Fibroblast of skin of abdomen (primary cell): ENCODE results near the gene RRAGB. TPM values are rescaled to one million over a fixed set of nuclear protein-coding genes. Genes with fewer than 3 reads are reported as not detected.
"Not testable (repeated sequence)": the region's sequence is repeated elsewhere in the genome, so short reads cannot be mapped to it uniquely, and the experiment has no call there.

ENCODE experiments used
- DNase-seq: peaks from one replicate; pipeline ENCODE4 v3.0.0-alpha.2; 2013
- polyA plus RNA-seq, 2 experiments: library from polyadenylated mRNA; unstranded; fragments of 120-200 nt; gene quantifications; one replicate each; pipeline ENCODE4 v1.2.1, GENCODE V29; 2013; ENCODE audit not compliant: insufficient read length in 2 of 2

The RRAGB gene
- polyA plus RNA-seq (2013, experiment 1 of 2; ENCODE audit: insufficient read length): 16.0 TPM
- polyA plus RNA-seq (2013, experiment 2 of 2; ENCODE audit: insufficient read length): 16.8 TPM

- DNase-seq: peak; percentile 94
Measured at GRCh38 chrX:55717521-55718497, at the start of gene RRAGB. Gene RRAGB, plus strand, starts transcription at chrX:55717749. Its CDS starts 579 bp downstream, at chrX:55718328.

GRCh38 chrX:55668084-55668483 is 49.5 kb upstream of the RRAGB start:
- no peak for DNase-seq

- DNase-seq: not testable (repeated sequence)
Measured at GRCh38 chrX:55688579-55688978, 29.0 kb upstream of the RRAGB start.

GRCh38 chrX:55695227-55696018 is 22.1 kb upstream of the RRAGB start:
- DNase-seq: no peak

- DNase-seq: no peak
Measured at GRCh38 chrX:55697381-55697780, 20.2 kb upstream of the RRAGB start.

- no peak for DNase-seq
Measured at GRCh38 chrX:55702671-55703070, 14.9 kb upstream of the RRAGB start.

GRCh38 chrX:55703436-55703835 is 14.1 kb upstream of the RRAGB start:
- not testable (repeated sequence) for DNase-seq

- not testable (repeated sequence) for DNase-seq
Measured at GRCh38 chrX:55705066-55705465, 12.5 kb upstream of the RRAGB start.

GRCh38 chrX:55709735-55710134 is 7.8 kb upstream of the RRAGB start:
- DNase-seq: no peak

- DNase-seq: no peak
Measured at GRCh38 chrX:55710701-55711100, 6.8 kb upstream of the RRAGB start.

- DNase-seq: no peak
Measured at GRCh38 chrX:55713631-55714030, 3.9 kb upstream of the RRAGB start.

GRCh38 chrX:55714161-55714560 is 3.4 kb upstream of the RRAGB start:
- no peak for DNase-seq

GRCh38 chrX:55715847-55716246 is 1.7 kb upstream of the RRAGB start:
- no peak for DNase-seq

- DNase-seq: no peak
Measured at GRCh38 chrX:55716937-55717336, 612 bp upstream of the RRAGB start.

GRCh38 chrX:55731826-55732225 is 14.3 kb downstream of the RRAGB start:
- DNase-seq: no peak

GRCh38 chrX:55738969-55739368 is 21.4 kb downstream of the RRAGB start:
- no peak for DNase-seq

GRCh38 chrX:55742649-55743048 is 25.1 kb downstream of the RRAGB start:
- no peak for DNase-seq

GRCh38 chrX:55748463-55748862 is 30.9 kb downstream of the RRAGB start:
- DNase-seq: not testable (repeated sequence)

GRCh38 chrX:55750256-55750655 is 32.7 kb downstream of the RRAGB start:
- DNase-seq: no peak

GRCh38 chrX:55754861-55755294 is 37.3 kb downstream of the RRAGB start:
- no peak for DNase-seq

GRCh38 chrX:55758033-55758432 is 40.5 kb downstream of the RRAGB start:
- DNase-seq: no peak

GRCh38 chrX:55759478-55759877 is 41.9 kb downstream of the RRAGB start:
- no peak for DNase-seq

- peak; percentile 21 for DNase-seq
Measured at GRCh38 chrX:55767100-55767499, 49.6 kb downstream of the RRAGB start.
